Endothelial cell of coronary artery (primary cell): Measurements from ENCODE around the gene RPRD2. TPM values are rescaled to one million over a fixed set of nuclear protein-coding genes. Genes with fewer than 3 reads are reported as not detected.

Experiments
- total RNA-seq: library from RNA; depleted of rRNA; stranded (reverse); fragments of >200 nt; gene quantifications from 2 replicates; pipeline ENCODE4 v1.2.3, GENCODE V29; 2014

RPRD2 gene
- 5.5 and 5.7 TPM in 2 replicates for total RNA-seq

DNA sequence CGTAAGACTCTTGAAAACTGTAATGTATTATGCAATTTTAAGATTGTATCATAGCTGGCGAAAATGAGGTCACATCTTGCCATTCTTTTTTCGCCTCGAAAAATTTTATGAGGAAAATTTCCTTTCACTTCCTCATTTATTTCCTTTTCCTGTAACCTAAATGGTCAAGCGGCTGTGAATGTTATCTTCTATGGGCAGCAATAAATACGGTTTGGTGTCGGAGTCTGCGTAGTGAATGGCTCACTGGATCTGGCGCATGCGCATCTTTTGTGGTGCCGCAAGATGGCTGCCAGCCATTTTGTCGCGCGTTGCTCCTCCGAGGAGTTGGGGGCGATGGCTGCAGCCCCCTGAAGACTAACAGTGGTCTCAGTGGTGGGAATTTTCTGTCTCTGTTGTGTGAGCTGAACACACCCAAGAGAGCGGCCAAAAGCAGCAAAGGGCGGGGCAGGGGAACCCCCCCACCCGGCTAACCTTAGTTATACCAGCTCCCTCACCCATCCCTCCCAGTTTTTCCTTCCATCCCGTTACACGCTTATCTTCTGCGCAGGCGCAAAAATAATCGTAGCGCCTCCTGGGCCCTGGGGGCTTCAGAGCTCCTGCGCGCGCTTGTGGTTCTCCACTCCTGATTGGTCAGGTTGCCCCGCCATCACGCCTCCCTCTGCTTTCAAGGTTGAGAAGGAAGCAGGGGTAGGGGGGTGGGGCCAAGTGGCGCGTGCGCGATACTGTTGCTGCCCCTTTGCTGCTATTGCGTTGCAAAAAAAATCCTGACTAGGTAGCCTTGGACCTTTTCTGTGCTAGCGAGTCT, at the start of gene RPRD2:
RPRD2 (plus strand) TSS at position 722 of the 805 bp plus-strand sequence. CDS start 568 bp downstream, outside the sequence.

DNA sequence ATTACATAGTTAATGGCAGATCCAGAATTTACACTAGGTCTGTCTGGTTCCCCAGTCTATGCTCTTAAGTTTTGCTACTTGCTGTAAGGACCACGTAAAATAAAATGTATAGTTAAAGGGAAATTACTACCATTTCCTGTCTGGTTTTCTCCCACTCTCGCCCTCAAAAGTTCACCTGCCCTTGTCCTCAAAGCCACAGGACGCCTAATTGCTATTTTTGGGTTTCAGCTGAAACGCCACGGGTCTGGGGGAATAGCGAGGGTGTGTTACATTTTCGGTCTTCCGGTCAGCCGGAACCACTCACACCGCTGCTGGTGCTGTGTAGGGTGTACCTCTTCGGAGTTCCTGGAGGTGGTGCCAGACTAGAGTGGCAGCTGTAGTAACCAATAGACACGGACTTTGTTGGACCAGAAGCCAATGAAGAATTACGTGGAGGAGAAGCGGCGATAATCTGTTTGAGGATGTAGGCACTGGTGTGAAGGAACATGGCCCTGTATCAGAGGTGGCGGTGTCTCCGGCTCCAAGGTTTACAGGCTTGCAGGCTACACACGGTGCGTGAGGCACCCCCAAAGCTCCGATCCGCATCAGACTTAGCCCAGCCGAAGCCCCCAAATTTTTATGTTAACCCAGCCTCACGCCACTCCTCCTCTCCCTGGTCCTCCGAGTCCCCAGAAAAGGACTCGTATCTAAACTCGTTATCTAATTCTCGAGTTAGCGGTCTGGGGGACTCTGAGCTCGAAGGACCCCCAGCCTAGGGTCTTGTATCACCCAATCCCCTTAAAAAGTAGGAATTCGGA, 123.2 kb downstream of the RPRD2 start, which contains the start of gene TARS2:
TARS2 (plus strand) TSS at position 454 of the 797 bp plus-strand sequence; CDS start at position 486, 32 bp downstream.

DNA sequence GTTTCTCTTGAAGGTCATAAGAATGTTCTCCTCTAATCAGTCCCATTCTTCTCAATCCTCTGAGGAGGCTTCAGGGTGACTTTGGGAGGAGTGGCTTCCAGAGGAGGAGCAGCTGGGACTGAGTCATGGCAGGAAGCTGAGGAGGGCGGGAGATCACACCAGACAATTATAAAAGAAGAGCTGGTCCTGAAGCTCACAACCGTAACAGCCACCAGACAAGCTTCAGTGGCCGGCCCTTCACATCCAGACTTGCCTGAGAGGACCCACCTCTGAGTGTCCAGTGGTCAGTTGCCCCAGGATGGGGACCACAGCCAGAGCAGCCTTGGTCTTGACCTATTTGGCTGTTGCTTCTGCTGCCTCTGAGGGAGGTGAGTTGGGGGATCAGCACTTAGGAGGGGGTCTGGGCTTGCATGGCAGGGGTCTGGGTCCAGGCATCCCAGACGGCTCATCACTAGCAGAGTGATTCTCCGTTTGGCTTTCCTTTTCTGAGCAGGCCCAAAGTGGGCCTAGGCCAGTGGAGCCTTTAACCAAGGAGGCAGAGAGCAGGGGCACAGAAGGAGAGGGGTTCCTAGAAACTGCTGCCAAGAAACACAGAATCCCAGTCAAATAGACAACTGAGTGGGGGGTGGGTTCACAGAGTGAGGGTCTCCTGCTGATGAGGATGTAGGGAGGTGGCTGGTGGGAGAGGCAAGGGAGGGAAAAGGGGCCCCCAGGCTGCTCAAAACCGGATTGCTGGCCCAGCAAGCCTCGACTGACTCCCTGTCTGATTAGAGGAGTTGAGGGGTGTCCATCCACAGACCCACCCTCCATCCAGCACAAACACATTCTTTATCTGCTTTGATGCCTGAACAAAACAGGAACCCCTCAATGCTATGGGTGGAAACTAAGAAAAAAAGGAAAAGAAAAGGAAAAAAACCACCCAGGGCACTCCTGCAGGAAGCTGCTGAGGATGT, 144.2 kb downstream of the RPRD2 start, which contains the start of gene ECM1:
ECM1 (plus strand) TSS at position 198 of the 953 bp plus-strand sequence; CDS start at position 299, 101 bp downstream.

DNA sequence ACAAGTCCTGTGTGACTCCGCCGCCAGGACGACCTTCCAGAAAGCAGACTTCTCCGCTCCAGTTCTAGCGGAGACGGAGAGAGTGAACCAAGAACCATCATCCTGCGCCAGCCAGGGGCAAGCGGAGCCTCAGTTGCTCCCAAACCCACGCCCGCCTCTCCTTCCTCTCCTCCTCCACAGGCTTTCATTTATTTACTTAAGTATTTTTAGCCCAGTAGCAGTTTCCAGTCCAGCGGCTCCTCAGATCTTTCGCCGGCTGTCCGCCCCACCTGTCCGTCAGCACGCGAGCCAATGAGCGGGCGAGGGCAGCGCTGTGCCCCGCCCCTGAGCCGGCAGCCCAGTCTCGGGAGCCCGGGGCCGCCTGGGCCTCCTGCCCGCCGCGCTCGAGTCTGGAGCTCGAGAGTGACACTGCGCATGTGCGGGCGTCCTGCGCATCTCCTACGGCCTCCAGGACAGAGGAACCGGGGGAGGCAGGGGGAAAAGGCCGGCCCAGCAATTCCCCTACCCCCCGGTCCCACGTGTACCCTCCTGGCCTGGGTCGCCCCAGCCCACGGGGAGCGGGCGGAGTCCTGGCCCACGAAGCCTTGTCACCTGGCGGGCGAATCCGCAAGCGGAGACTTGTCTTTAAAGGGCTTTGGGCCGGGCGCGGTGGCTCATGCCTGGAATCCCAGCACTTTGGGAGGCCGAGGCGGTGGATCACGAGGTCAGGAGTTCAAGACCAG, 151.5 kb downstream of the RPRD2 start, which contains the start of gene FALEC:
FALEC (plus strand) TSS at position 425 of the 722 bp plus-strand sequence.

Other genes with a start within 250 kb of the RPRD2 start
- gene PLEKHO1, start 214.2 kb upstream of the RPRD2 start, total RNA-seq = 72.2 and 102 TPM in 2 replicates
- 20.0 and 32.0 TPM in 2 replicates for gene ANP32E, start 128.0 kb upstream of the RPRD2 start, total RNA-seq
- not detected in 2 replicates for gene CA14, start 106.4 kb upstream of the RPRD2 start, total RNA-seq
- gene APH1A, start 95.1 kb upstream of the RPRD2 start, total RNA-seq = 101 and 131 TPM in 2 replicates
- gene C1orf54, start 91.4 kb upstream of the RPRD2 start, total RNA-seq = 41.3 and 104 TPM in 2 replicates
- gene CIART, start 81.6 kb upstream of the RPRD2 start, total RNA-seq = 0.54 and 1.6 TPM in 2 replicates
- 58.5 and 68.8 TPM in 2 replicates for gene MRPS21, start 70.3 kb upstream of the RPRD2 start, total RNA-seq
- gene PRPF3, start 42.6 kb upstream of the RPRD2 start, total RNA-seq = 39.0 and 42.4 TPM in 2 replicates
- 10.4 and 11.0 TPM in 2 replicates for gene TARS2, start 123.3 kb downstream of the RPRD2 start, total RNA-seq
- gene ECM1, start 144.0 kb downstream of the RPRD2 start, total RNA-seq = 0.27 and 0.75 TPM in 2 replicates
- 0.63 TPM in 1 of 2 replicates, not detected in the other for gene FALEC, start 151.6 kb downstream of the RPRD2 start, total RNA-seq
- gene ADAMTSL4, start 185.3 kb downstream of the RPRD2 start, total RNA-seq = 0.18 and 0.56 TPM in 2 replicates
- gene MCL1, start 215.5 kb downstream of the RPRD2 start, total RNA-seq = 196 and 263 TPM in 2 replicates